Measurements from ENCODE around the gene KRT12. TPM values are rescaled to one million over a fixed set of nuclear protein-coding genes. Genes with fewer than 3 reads are reported as not detected.
"Not testable (repeated sequence)": the region's sequence is repeated elsewhere in the genome, so short reads cannot be mapped to it uniquely, and the experiment has no call there.

The KRT12 gene
- total RNA-seq, 1 donor from 2014 or later = not detected

GRCh38 chr17:40822132-40822812, 44.8 kb downstream of the KRT12 start, which contains the start of gene KRT10:
Gene KRT10 (minus strand): TSS chr17:40822614. CDS start chr17:40822585, 29 bp downstream.
- intact Hi-C loops (cut with DNase I) = no loop called here
- ATAC-seq (ENCODE audit: poor library complexity) (no peak), DNase-seq (no peak)

DNA sequence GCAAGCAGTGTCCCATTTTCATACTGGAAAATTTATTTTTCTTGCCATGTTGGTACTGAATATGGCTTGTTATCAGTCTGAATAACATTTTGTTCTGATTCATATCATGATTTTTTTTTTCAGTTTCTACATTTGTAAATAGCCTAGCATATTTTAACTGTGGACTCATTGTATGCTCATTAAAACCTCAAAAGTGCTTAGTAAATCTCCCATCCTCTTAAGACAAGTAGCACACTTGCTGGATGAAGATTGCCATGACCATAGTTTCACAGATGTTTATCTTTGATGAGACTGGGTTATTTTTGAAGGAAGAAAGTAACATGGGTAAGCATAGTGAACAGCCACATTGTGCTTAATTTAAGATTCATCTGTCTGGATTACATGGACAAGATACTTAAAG, 45.5 kb downstream of the KRT12 start:
- no peak for DNase-seq
- no peak for ATAC-seq (ENCODE audit: poor library complexity)

GRCh38 chr17:40820228-40820838, 46.7 kb downstream of the KRT12 start:
- DNase-seq = no peak
- ATAC-seq (ENCODE audit: poor library complexity) = no peak
- intact Hi-C loops (cut with DNase I) = no loop called here

More for the DNA sequence above, 45.5 kb downstream of the KRT12 start:
- intact Hi-C loops (cut with DNase I) = no loop called here

DNA sequence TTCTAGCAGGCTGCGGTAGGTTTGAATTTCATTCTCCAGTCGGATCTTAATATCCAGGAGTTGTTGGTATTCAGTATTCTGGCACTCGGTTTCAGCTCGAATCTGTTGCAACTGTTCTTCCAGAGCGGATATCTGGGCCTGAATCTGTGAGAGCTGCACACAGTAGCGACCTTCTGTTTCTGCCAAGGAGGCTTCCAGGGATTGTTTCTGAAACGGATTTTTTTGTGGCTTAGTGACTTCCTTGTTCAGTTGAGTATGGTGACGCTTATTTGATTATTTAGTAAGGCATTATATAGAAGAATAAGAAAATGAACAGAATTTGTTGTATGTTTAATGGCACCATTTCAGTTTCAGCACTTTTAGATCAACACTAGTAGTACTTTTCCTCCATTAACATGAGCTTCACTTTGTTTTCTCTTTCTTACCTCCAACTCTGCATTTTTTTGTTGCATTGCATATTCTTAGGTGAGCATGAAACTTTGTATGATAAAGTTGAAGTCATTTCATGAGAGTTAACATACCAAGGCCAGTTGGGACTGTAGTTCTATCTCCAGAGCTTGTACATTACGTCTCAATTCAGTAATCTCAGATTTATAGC, 47.4 kb downstream of the KRT12 start:
- intact Hi-C loops (cut with DNase I) = no loop called here
- DNase-seq = no peak
- ATAC-seq (ENCODE audit: poor library complexity) = peak; percentile 34

- intact Hi-C loops (cut with DNase I) = no loop called here
- ATAC-seq (ENCODE audit: poor library complexity) (peak; percentile 98), DNase-seq (peak; percentile 88)
Measured at GRCh38 chr17:40818733-40819527, 48.1 kb downstream of the KRT12 start.

DNA sequence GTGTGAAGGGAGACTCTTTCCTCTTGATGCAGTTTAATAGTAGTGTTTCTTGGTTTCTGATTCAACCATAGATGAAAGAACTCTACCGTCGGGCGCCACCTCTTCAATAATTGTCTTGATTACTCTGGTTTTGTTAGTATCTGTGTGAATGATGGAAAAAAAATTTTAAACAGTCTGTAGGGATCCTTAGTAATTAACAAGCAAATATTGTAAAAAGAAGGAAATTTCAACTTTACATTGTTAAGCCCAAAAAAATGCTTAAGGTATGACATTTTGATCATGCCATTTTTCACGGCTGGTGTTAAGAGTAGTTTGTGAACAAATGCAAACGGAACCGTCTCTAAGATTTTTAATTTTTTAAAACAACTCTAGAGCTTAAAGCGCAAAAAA, 48.7 kb downstream of the KRT12 start:
- DNase-seq = no peak
- intact Hi-C loops (cut with DNase I) = no loop called here
- no peak for ATAC-seq (ENCODE audit: poor library complexity)

- DNase-seq (no peak), ATAC-seq (ENCODE audit: poor library complexity) (no peak)
- intact Hi-C loops (cut with DNase I) = no loop called here
Measured at GRCh38 chr17:40817103-40817682, 49.8 kb downstream of the KRT12 start.

- intact Hi-C loops (cut with DNase I) = no loop called here
- ATAC-seq (ENCODE audit: poor library complexity) = no peak
- no peak for DNase-seq
Measured at GRCh38 chr17:40816569-40816968, 50.5 kb downstream of the KRT12 start.

DNA sequence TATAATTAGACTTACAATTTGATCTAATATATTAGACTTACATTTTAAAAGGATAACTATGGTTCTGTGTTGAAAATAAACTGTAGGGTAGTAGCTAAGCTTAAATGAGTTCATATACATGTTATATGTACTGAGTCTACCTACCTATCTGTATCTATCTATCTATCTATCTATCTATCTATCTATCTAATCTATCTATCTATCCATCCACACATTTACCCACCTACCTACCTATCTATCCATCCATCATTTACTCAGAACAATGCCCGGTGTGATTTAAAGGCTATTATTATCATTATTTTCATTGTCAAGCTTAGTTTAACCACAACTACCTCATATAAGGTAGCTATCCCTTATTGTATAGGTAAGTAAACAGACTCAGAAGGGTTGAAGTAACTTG, 51.6 kb downstream of the KRT12 start:
- DNase-seq = no peak
- intact Hi-C loops (cut with DNase I) = no loop called here
- ATAC-seq (ENCODE audit: poor library complexity) = no peak

DNA sequence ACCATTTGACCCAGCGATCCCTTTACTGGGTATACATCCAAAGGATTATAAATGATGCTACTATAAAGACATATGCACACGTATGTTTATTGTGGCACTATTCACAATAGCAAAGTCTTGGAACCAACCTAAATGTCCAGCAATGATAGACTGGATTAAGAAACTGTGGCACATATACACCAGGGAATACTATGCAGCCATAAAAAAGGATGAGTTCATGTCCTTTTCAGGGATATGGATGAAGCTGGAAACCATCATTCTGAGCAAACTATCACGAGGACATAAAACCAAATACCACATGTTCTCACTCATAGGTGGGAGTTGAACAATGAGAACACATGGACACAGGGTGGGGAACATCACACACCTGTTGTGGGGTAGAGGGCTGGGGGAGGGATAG, 52.4 kb downstream of the KRT12 start:
- intact Hi-C loops (cut with DNase I); DNase-seq; ATAC-seq (ENCODE audit: poor library complexity): not testable (repeated sequence)

DNA sequence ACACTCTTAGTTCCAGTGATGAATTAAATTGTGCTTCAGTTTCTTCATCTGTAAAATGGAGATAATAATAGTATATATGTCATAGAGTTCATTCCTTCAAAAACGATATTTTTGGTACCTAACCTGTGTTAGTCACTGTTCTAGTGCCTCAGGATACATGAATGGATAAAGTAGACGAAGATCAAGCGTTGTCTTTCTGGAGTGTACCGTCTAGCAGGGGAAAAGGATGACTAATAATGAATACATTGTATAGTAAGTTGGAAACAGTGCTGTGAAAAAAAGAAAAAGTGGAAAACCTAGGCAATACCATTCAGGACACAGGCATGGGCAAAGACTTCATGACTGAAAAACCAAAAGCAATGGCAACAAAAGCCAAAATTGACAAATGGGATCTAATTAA, 53.2 kb downstream of the KRT12 start:
- intact Hi-C loops (cut with DNase I) = no loop called here
- ATAC-seq (ENCODE audit: poor library complexity) (no peak), DNase-seq (no peak)

GRCh38 chr17:40812639-40813038, 54.4 kb downstream of the KRT12 start:
- ATAC-seq (ENCODE audit: poor library complexity) (no peak), DNase-seq (no peak)
- intact Hi-C loops (cut with DNase I) = no loop called here

Other genes starting within 250 kb of the KRT12 start
- 49.5 TPM for gene SMARCE1, start 219.4 kb downstream of the KRT12 start, total RNA-seq
- gene KRT222, start 202.0 kb downstream of the KRT12 start, total RNA-seq = not detected
- gene KRT24, start 163.5 kb downstream of the KRT12 start, total RNA-seq = not detected
- gene KRT25, start 111.9 kb downstream of the KRT12 start, total RNA-seq = not detected
- gene KRT26, start 95.0 kb downstream of the KRT12 start, total RNA-seq = not detected
- not detected for gene KRT27, start 84.7 kb downstream of the KRT12 start, total RNA-seq
- gene KRT28, start 67.3 kb downstream of the KRT12 start, total RNA-seq = not detected
- 50.3 TPM for gene KRT10, start 44.6 kb downstream of the KRT12 start, total RNA-seq
- not detected for gene KRT20, start 18.0 kb upstream of the KRT12 start, total RNA-seq
- gene KRT23, start 70.4 kb upstream of the KRT12 start, total RNA-seq = not detected
- not detected for gene KRT39, start 99.7 kb upstream of the KRT12 start, total RNA-seq
- gene KRT40, start 117.1 kb upstream of the KRT12 start, total RNA-seq = not detected
- gene KRTAP3-3, start 126.9 kb upstream of the KRT12 start, total RNA-seq = not detected
- gene KRTAP3-2, start 132.7 kb upstream of the KRT12 start, total RNA-seq = not detected
- not detected for gene KRTAP3-1, start 141.9 kb upstream of the KRT12 start, total RNA-seq
- not detected for gene KRTAP1-5, start 160.0 kb upstream of the KRT12 start, total RNA-seq
- not detected for gene KRTAP1-4, start 163.0 kb upstream of the KRT12 start, total RNA-seq
- not detected for gene KRTAP1-3, start 167.7 kb upstream of the KRT12 start, total RNA-seq
- not detected for gene KRTAP1-1, start 174.2 kb upstream of the KRT12 start, total RNA-seq
- not detected for gene KRTAP2-1, start 180.1 kb upstream of the KRT12 start, total RNA-seq
- not detected for gene KRTAP2-2, start 188.0 kb upstream of the KRT12 start, total RNA-seq
- gene KRTAP2-3, start 192.9 kb upstream of the KRT12 start, total RNA-seq = not detected
- not detected for gene KRTAP2-4, start 198.7 kb upstream of the KRT12 start, total RNA-seq
- not detected for gene KRTAP4-7, start 216.9 kb upstream of the KRT12 start, total RNA-seq
- gene KRTAP4-8, start 230.9 kb upstream of the KRT12 start, total RNA-seq = not detected
- not detected for gene KRTAP4-16, start 235.0 kb upstream of the KRT12 start, total RNA-seq
- not detected for gene KRTAP4-9, start 238.2 kb upstream of the KRT12 start, total RNA-seq

All from Right ventricle myocardium superior (tissue), 1 donor.